GM12872 (cell line): ENCODE data around the gene GOT2.

ENCODE experiments used
- TF ChIP-seq, protein P1 (sequence below): IDR thresholded peaks from 3 replicates; pipeline ENCODE4 v1.5.1; 2011; ENCODE audit warnings: low read depth, mild to moderate bottlenecking, low read length, moderate library complexity; ENCODE audit not compliant: insufficient read depth

GOT2 gene

DNA sequence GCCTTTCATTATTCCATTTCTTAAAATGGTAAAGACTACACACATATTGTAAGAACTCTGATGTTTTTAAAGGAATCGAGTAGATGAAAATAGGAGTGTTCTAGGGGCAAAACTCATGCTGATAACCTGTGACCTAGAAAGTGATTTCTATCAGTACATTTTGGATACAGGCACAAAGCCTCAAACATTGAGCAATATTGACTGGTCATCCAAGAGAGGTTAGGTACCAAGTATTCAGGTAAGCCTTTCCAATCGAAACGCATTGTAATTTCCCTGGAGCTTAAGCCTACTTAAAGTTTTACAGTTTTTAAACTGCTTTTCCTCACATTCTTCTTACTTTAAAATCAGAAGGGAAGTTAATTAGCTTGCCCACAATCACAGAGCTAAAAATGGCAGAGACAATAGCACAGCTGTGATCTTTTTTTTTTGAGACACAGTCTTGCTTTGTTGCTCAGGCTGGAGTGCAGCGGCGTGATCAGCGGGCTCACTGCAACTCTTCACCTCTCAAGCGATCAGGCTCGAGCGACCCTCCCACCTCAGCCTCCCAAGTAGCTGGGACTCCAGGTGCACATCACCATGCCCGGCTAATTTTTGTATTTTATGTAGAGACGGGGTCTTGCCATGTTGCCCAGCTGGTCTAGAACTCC is 3.3 kb downstream of the GOT2 start:
- TF ChIP-seq, protein P1, sequence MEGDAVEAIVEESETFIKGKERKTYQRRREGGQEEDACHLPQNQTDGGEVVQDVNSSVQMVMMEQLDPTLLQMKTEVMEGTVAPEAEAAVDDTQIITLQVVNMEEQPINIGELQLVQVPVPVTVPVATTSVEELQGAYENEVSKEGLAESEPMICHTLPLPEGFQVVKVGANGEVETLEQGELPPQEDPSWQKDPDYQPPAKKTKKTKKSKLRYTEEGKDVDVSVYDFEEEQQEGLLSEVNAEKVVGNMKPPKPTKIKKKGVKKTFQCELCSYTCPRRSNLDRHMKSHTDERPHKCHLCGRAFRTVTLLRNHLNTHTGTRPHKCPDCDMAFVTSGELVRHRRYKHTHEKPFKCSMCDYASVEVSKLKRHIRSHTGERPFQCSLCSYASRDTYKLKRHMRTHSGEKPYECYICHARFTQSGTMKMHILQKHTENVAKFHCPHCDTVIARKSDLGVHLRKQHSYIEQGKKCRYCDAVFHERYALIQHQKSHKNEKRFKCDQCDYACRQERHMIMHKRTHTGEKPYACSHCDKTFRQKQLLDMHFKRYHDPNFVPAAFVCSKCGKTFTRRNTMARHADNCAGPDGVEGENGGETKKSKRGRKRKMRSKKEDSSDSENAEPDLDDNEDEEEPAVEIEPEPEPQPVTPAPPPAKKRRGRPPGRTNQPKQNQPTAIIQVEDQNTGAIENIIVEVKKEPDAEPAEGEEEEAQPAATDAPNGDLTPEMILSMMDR = no peak

DNA sequence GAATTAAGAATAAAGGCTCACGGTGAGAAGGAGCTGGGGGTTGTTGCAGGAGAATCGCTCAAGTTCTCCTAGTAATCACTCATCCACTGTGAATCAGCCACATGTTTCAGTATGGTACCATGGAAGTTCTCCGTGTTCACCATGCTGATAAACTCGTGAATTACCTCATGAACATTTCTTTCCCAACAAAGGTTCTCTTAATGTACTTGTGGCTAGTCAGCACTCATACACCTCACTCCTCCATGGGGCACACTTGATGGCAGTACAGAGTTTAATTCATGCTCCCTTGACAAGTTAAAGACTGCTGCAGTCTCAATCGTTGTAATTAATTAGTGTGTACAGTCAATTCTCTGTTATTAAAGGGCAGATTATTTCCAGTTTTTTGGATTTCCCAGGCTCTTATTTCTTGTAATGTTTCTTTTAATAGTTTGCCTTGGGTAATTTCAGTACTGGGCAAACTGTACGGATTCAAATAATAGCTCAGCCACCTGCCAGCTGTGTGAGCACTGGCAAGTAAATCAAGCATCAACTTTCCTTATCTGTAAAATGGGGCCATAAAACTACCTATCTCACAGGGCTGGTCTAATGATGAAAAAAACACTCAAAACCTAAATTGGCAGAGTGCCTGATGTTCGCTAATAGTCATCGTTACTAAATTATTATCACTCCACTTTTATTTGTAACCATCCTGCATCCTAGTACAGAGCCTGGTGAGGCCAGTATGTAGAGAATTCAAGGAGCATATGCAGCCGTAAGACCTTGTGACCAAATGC is 6.1 kb downstream of the GOT2 start:
- TF ChIP-seq, protein P1 = no peak

DNA sequence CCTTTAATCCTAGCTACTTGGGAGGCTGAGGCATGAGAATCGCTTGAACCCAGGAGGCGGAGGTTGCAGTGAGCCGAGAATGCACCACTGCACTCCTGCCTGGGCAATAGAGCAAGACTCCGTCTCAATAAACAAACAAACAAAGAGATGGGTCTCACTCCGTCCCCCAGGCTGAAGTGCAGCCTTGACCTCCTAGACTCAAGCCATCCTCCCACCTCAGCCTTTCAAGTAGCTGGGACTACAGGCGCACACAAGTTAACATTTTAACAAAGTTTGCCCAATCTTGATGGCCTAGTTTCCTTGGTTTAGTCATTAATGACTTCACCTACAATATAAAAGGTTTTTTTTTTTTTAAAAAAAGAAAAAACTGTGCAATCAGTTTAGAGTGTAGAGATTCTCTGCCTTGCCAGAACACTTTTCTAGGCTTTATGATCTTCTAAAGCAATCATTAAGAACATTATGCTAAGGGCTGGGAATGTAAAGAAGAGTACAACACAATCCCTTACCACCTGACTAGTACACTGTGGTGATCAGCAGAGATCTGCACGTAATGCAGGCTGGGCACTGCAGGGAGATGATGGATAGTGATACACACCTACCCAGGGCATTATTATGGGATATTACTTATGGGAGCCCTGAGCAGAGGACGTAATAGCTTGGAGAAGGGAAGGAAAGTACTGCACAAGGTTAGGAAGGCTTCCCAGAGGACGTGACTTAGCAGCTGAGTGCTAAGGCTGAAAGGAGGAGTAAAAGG is 6.9 kb downstream of the GOT2 start:
- TF ChIP-seq, protein P1 = no peak

DNA sequence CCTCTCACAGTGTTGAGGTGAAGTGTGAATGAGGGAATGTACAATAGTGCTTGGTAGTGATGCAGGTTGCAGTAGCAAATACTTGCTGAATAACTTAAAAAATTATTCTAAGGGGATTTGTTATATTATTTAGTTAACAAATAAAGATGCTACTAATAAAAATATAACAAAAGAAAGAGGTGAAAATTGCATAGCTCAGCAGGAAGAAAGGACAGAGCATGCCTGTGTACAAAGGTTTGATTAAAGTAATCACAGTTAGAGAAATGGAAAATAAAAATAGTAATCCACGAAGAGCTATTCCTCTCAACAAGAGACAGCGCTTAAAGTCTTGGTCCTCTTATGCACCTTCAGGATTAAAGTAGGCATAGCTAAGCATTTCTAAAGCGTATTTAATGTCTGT is 11.0 kb downstream of the GOT2 start:
- TF ChIP-seq, protein P1 = no peak

DNA sequence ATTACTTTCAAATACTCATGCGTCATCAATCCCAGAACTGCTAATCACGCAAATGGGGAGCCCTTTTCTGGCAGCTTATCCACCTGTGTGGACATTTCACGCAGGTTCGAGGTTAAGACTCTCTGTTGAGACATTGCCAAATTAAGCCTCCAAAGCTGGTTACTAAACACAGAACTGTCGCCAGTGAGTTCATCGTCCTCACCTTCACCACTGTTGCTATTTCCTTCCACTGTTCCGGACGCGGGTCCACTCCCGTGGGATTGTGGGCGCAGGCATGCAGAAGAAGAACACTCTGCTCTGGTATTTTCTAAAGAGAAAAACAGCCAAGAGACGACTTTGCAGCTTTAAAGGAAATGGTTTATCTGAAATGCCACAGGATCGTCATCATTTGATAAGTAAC is 16.1 kb downstream of the GOT2 start:
- TF ChIP-seq, protein P1 = no peak

DNA sequence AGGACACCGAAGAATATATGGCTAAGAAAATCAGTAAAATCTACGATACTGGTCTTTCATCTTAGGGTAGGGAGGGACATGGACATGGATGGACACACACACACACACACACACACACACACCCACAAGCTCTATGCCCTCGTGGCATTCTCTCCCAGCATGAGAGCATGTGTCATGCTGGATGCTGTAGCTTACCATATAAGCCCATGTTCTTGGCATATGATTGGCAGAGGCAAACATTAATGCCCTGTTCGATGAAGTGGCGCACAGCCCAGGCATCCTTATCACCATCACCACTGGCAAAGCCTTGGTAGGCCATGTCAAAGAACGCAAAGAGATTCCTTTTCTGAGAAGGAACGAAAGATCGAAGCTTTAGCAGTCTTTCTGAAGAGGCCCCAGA is 17.6 kb downstream of the GOT2 start:
- TF ChIP-seq, protein P1 = no peak

DNA sequence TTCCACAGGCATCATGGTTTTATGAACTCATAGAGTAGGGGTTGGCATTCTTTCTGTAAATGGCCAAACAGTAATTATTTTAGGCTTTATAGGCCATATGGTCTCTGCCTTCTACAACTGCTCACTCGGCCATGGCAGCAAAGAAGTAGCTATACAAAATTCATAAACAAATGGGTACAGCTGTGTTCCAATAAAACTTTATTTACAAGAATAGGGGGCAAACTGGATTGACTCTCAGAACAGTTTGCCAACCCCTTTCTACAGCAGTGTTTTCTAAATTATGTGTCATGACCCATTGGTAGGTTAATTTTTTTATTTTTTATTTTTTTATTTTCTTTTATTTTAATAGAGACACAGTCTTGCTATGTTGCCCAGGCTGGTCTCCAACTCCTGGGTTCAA is 20.4 kb downstream of the GOT2 start:
- TF ChIP-seq, protein P1 = no peak
